Coronary artery (tissue), 2 donors: ENCODE measurements around the gene FPGT.

Experiments used
- DNase-seq: peaks from one replicate; pipeline ENCODE4 v3.0.0-alpha.2; 2017; ENCODE audit warnings: low spot score
- H3K27ac ChIP-seq, 2 donors: fragments of 200-600 bp; sonication (generic); one replicate each; pipeline ENCODE4 v1.5.1; 2016 to 2019
- H3K4me3 ChIP-seq: fragments of 200-600 bp; sonication (generic); 2 replicates; pipeline ENCODE4 v1.5.1; 2016; ENCODE audit warnings: mild to moderate bottlenecking, moderate library complexity
- CTCF ChIP-seq: fragments of 200-600 bp; sonication (generic); IDR thresholded peaks from one replicate; pipeline ENCODE4 v1.5.1; 2019; ENCODE audit warnings: antibody characterized with exemption

The FPGT gene

GRCh38 chr1:74195339-74195738 lies 2.7 kb upstream of the FPGT start:
- no peak overlapping the region for H3K4me3 ChIP-seq
- DNase-seq: no peak
- TF ChIP-seq CTCF: no peak
- H3K27ac ChIP-seq: no peak overlapping the region

GRCh38 chr1:74197255-74197654 lies 787 bp upstream of the FPGT start:
- no peak for TF ChIP-seq CTCF
- no peak for DNase-seq
- peak overlapping the region; percentile 86 to 89 for H3K27ac ChIP-seq
- peak overlapping the region; percentile 72 for H3K4me3 ChIP-seq

- H3K4me3 ChIP-seq: peak overlapping the region; percentile 72
- H3K27ac ChIP-seq: no peak overlapping the region
Measured at GRCh38 chr1:74199504-74199903, 1.5 kb downstream of the FPGT start.

GRCh38 chr1:74205266-74205665 lies 7.2 kb downstream of the FPGT start:
- Histone ChIP-seq H3K4me3 (no peak overlapping the region), H3K27ac (no peak overlapping the region)
- TF ChIP-seq CTCF: no peak
- no peak for DNase-seq

More at GRCh38 chr1:74199504-74199903, 1.5 kb downstream of the FPGT start:
- DNase-seq: no peak
- no peak for TF ChIP-seq CTCF

- no peak overlapping the region for H3K27ac ChIP-seq
- no peak for TF ChIP-seq CTCF
- H3K4me3 ChIP-seq: no peak overlapping the region
- no peak for DNase-seq
Measured at GRCh38 chr1:74215229-74215628, 17.2 kb downstream of the FPGT start.

- Histone ChIP-seq H3K27ac (no peak overlapping the region), H3K4me3 (no peak overlapping the region)
- no peak for TF ChIP-seq CTCF
- no peak for DNase-seq
Measured at GRCh38 chr1:74222701-74223100, 24.7 kb downstream of the FPGT start.

- TF ChIP-seq CTCF: no peak
- Histone ChIP-seq H3K27ac (no peak overlapping the region), H3K4me3 (no peak overlapping the region)
- DNase-seq: no peak
Measured at GRCh38 chr1:74223453-74223852, 25.4 kb downstream of the FPGT start.
